Measurements from ENCODE around the gene MRPS7. TPM values are rescaled to one million over a fixed set of nuclear protein-coding genes. Genes with fewer than 3 reads are reported as not detected.

The MRPS7 gene
- total RNA-seq, 3 donors from 2014 or later = 37.0 to 46.5 (median 40.1) TPM

- Histone ChIP-seq H3K9me3 (no peaks in the 10 kb centered on the region), H3K4me3 (no peak overlapping the region), H3K27me3 (no peaks in the 10 kb centered on the region), H3K27ac (peak overlapping the region in 1 of 2 donors; percentile 12), H3K36me3 (peaks cover 10% of the 10 kb centered on the region), H3K4me1 (no peaks in the 10 kb centered on the region)
- intact Hi-C loops (cut with DNase I; ENCODE audit: low total_unique reads) = no loop called here
- no peak for TF ChIP-seq POLR2AphosphoS5 (IDR thresholded peaks at IDR 0.05)
- TF ChIP-seq CTCF (IDR thresholded peaks at IDR 0.05) = no peak
- TF ChIP-seq POLR2A (IDR thresholded peaks at IDR 0.05) = no peak
- no peak for DNase-seq (ENCODE audit: low spot score in 2 of 2)
Observed at GRCh38 chr17:75239778-75240393, 21.8 kb upstream of the MRPS7 start.

GRCh38 chr17:75240394-75241142 lies 21.1 kb upstream of the MRPS7 start:
- intact Hi-C loops (cut with DNase I; ENCODE audit: low total_unique reads) = no loop called here
- H3K4me3 ChIP-seq = no peak overlapping the region
- peaks cover 10% of the 10 kb centered on the region for H3K36me3 ChIP-seq
- H3K27ac ChIP-seq = peak overlapping the region in 1 of 2 donors; percentile 32
- no peak for DNase-seq (ENCODE audit: low spot score in 2 of 2)
- peak in 1 of 3 donors; percentile 34 for TF ChIP-seq CTCF (IDR thresholded peaks at IDR 0.05)
- no peak for TF ChIP-seq POLR2AphosphoS5 (IDR thresholded peaks at IDR 0.05)
- TF ChIP-seq POLR2A (IDR thresholded peaks at IDR 0.05) = no peak
- no peaks in the 10 kb centered on the region for H3K9me3 ChIP-seq
- no peaks in the 10 kb centered on the region for H3K4me1 ChIP-seq
- H3K27me3 ChIP-seq = no peaks in the 10 kb centered on the region

GRCh38 chr17:75241143-75241430 lies 20.6 kb upstream of the MRPS7 start:
- no peak for DNase-seq (ENCODE audit: low spot score in 2 of 2)
- H3K4me3 ChIP-seq = no peak overlapping the region
- H3K27ac ChIP-seq = peak overlapping the region in 1 of 2 donors; percentile 32
- H3K27me3 ChIP-seq = no peaks in the 10 kb centered on the region
- H3K36me3 ChIP-seq = peaks cover 10% of the 10 kb centered on the region
- H3K4me1 ChIP-seq = peaks cover 0 to 4% of the 10 kb centered on the region in 2 donors
- intact Hi-C loops (cut with DNase I; ENCODE audit: low total_unique reads) = no loop called here
- TF ChIP-seq POLR2AphosphoS5 (IDR thresholded peaks at IDR 0.05) (no peak), CTCF (IDR thresholded peaks at IDR 0.05) (no peak), POLR2A (IDR thresholded peaks at IDR 0.05) (no peak)
- H3K9me3 ChIP-seq = no peaks in the 10 kb centered on the region

GRCh38 chr17:75241502-75241901 lies 20.2 kb upstream of the MRPS7 start:
- Histone ChIP-seq H3K27ac (no peak overlapping the region), H3K36me3 (peaks cover 10% of the 10 kb centered on the region), H3K4me1 (peaks cover 0 to 8% of the 10 kb centered on the region in 2 donors), H3K9me3 (no peaks in the 10 kb centered on the region), H3K27me3 (no peaks in the 10 kb centered on the region), H3K4me3 (no peak overlapping the region)
- intact Hi-C loops (cut with DNase I; ENCODE audit: low total_unique reads) = no loop called here
- TF ChIP-seq CTCF (IDR thresholded peaks at IDR 0.05) (no peak), POLR2A (IDR thresholded peaks at IDR 0.05) (no peak), POLR2AphosphoS5 (IDR thresholded peaks at IDR 0.05) (no peak)
- DNase-seq (ENCODE audit: low spot score in 2 of 2) = no peak

- Histone ChIP-seq H3K27ac (no peak overlapping the region), H3K9me3 (no peaks in the 10 kb centered on the region), H3K4me3 (no peak overlapping the region), H3K27me3 (no peaks in the 10 kb centered on the region), H3K4me1 (peaks cover 0 to 12% of the 10 kb centered on the region in 2 donors), H3K36me3 (peaks cover 10% of the 10 kb centered on the region)
- intact Hi-C loops (cut with DNase I; ENCODE audit: low total_unique reads) = no loop called here
- no peak for DNase-seq (ENCODE audit: low spot score in 2 of 2)
- TF ChIP-seq CTCF (IDR thresholded peaks at IDR 0.05) = no peak
- TF ChIP-seq POLR2AphosphoS5 (IDR thresholded peaks at IDR 0.05) = no peak
- no peak for TF ChIP-seq POLR2A (IDR thresholded peaks at IDR 0.05)
Observed at GRCh38 chr17:75241996-75242460, 19.7 kb upstream of the MRPS7 start.

All from breast epithelium (tissue), 4 donors.